GM12878 (cell line): Measurements from ENCODE around the gene GRIK1.

Experiments used
- CBFB ChIP-seq: IDR thresholded peaks from 2 replicates; pipeline ENCODE4 v1.6.1; 2016; ENCODE audit warnings: antibody characterized with exemption, low read depth
- FOXK2 ChIP-seq: fragments of 450-650 bp; IDR thresholded peaks from 2 replicates; pipeline ENCODE4 v1.6.1; 2017; ENCODE audit warnings: mild to moderate bottlenecking, moderate library complexity
- RBBP5 ChIP-seq: fragments of 200-600 bp; sonication (generic); conservative IDR thresholded peaks from 2 replicates; pipeline ENCODE4 v1.6.1; 2016
- TF ChIP-seq, protein P1 (sequence below): IDR thresholded peaks from 2 replicates; pipeline ENCODE4 v1.6.1; 2012; ENCODE audit warnings: mild to moderate bottlenecking, low read depth, low read length
- TF ChIP-seq, protein P2 (sequence below), 3 experiments: IDR thresholded peaks in 2 of 3; conservative IDR thresholded peaks in 1 of 3; 2 replicates each; pipeline ENCODE4 v1.5.1; 2011; ENCODE audit warnings: low read depth in 3 of 3, low read length in 3 of 3, mild to moderate bottlenecking in 3 of 3, control low read depth in 2 of 3, moderate library complexity in 2 of 3, inconsistent platforms in 1 of 3, mixed read lengths in 1 of 3; ENCODE audit not compliant: control insufficient read depth in 2 of 3, insufficient read depth in 1 of 3; ENCODE audit errors: extremely low read depth in 1 of 3

DNA sequence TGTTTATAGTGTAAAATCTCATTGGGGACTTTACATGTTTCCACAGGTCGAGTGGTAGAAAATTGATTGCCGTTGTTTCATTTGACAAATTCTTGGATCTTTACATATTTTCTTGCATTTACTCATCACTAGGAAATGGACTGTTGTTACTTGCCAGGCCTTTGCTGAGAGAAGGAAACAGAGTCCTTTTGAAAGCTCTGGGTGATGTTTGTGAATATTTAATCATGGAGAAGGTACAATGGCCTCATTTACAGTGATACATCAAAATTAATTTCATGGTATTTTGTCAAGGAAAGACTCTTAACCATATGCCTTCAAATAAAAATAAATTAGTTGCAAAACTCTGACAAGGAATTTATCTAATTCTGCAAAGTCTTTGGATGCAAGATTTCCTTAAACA, 198.0 kb downstream of the GRIK1 start:
- TF ChIP-seq FOXK2: no peak
- TF ChIP-seq, protein P1, sequence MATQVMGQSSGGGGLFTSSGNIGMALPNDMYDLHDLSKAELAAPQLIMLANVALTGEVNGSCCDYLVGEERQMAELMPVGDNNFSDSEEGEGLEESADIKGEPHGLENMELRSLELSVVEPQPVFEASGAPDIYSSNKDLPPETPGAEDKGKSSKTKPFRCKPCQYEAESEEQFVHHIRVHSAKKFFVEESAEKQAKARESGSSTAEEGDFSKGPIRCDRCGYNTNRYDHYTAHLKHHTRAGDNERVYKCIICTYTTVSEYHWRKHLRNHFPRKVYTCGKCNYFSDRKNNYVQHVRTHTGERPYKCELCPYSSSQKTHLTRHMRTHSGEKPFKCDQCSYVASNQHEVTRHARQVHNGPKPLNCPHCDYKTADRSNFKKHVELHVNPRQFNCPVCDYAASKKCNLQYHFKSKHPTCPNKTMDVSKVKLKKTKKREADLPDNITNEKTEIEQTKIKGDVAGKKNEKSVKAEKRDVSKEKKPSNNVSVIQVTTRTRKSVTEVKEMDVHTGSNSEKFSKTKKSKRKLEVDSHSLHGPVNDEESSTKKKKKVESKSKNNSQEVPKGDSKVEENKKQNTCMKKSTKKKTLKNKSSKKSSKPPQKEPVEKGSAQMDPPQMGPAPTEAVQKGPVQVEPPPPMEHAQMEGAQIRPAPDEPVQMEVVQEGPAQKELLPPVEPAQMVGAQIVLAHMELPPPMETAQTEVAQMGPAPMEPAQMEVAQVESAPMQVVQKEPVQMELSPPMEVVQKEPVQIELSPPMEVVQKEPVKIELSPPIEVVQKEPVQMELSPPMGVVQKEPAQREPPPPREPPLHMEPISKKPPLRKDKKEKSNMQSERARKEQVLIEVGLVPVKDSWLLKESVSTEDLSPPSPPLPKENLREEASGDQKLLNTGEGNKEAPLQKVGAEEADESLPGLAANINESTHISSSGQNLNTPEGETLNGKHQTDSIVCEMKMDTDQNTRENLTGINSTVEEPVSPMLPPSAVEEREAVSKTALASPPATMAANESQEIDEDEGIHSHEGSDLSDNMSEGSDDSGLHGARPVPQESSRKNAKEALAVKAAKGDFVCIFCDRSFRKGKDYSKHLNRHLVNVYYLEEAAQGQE: no peak
- no peak for TF ChIP-seq RBBP5
- TF ChIP-seq, protein P2, sequence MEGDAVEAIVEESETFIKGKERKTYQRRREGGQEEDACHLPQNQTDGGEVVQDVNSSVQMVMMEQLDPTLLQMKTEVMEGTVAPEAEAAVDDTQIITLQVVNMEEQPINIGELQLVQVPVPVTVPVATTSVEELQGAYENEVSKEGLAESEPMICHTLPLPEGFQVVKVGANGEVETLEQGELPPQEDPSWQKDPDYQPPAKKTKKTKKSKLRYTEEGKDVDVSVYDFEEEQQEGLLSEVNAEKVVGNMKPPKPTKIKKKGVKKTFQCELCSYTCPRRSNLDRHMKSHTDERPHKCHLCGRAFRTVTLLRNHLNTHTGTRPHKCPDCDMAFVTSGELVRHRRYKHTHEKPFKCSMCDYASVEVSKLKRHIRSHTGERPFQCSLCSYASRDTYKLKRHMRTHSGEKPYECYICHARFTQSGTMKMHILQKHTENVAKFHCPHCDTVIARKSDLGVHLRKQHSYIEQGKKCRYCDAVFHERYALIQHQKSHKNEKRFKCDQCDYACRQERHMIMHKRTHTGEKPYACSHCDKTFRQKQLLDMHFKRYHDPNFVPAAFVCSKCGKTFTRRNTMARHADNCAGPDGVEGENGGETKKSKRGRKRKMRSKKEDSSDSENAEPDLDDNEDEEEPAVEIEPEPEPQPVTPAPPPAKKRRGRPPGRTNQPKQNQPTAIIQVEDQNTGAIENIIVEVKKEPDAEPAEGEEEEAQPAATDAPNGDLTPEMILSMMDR (IDR thresholded peaks at IDR 0.05 in 2 of 3, conservative IDR thresholded peaks at IDR 0.05 in 1 of 3; ENCODE audit: control insufficient read depth in 2 of 3, extremely low read depth in 1 of 3, insufficient read depth in 1 of 3, low read depth in 3 of 3, low read length in 3 of 3): no peak
- no peak for TF ChIP-seq CBFB
